Activated CD8-positive, alpha-beta T cell treated with anti-CD3 and anti-CD28 coated beads for 36 hours (primary cell): Measurements from ENCODE around the gene EHMT1. TPM values are rescaled to one million over a fixed set of nuclear protein-coding genes. Genes with fewer than 3 reads are reported as not detected.
"Not testable (repeated sequence)": the region's sequence is repeated elsewhere in the genome, so short reads cannot be mapped to it uniquely, and the experiment has no call there.

Source experiments
- ATAC-seq: fragments of 200-7000 bp; cut with Tn5 transposase; one replicate; pipeline ENCODE4 v1.10.0; 2021; ENCODE audit warnings: mild to moderate bottlenecking, moderate library complexity
- CTCF ChIA-PET: fragments of 350-600 bp; sonication (Branson Sonifier 250); formaldehyde crosslinking; loops from one replicate; lab custom pipeline; 2021; ENCODE audit warnings: antibody characterized with exemption; lab: Charles Lee
- POLR2A ChIA-PET: fragments of 350-600 bp; sonication (Branson Sonifier 250); formaldehyde crosslinking; loops from one replicate; lab custom pipeline; 2021; ENCODE audit warnings: antibody characterized with exemption; lab: Charles Lee
- DNase-seq: peaks from one replicate; pipeline ENCODE4 v3.0.0-alpha.2; 2020
- H3K27ac Mint-ChIP-seq: one replicate; pipeline ENCODE4 v1.8.0; 2021; ENCODE audit warnings: mild to moderate bottlenecking, mixed read lengths
- H3K27me3 Mint-ChIP-seq: one replicate; pipeline ENCODE4 v1.8.0; 2021; ENCODE audit warnings: mixed read lengths
- H3K36me3 Mint-ChIP-seq: one replicate; pipeline ENCODE4 v1.8.0; 2021; ENCODE audit warnings: low read depth, mixed read lengths
- H3K4me1 Mint-ChIP-seq: one replicate; pipeline ENCODE4 v1.8.0; 2021; ENCODE audit warnings: low read depth, mixed read lengths
- H3K4me3 Mint-ChIP-seq: one replicate; pipeline ENCODE4 v1.8.0; 2021; ENCODE audit warnings: mild to moderate bottlenecking, moderate library complexity, mixed read lengths
- H3K9me3 Mint-ChIP-seq: one replicate; pipeline ENCODE4 v1.8.0; 2021; ENCODE audit warnings: mixed read lengths
- intact Hi-C: fragments of 100-400 bp; cut with micrococcal nuclease; formaldehyde crosslinking; loops from one replicate; pipeline ENCODE4 v1.10.0; 2022
- microRNA-seq: library from miRNA; unstranded; fragments of <30 nt; microRNA quantifications from one replicate; pipeline ENCODE4 v1.2.0, GENCODE V29; 2022; ENCODE audit warnings: borderline microRNAs expressed, borderline replicate concordance
- total RNA-seq, 2 experiments: library from RNA; stranded (reverse); gene quantifications; one replicate each; pipeline ENCODE4 v1.2.3, GENCODE V29; 2021
- TF ChIP-seq, protein P1 (sequence below): fragments of 200-600 bp; IDR thresholded peaks from one replicate; pipeline ENCODE4 v1.8.0; 2022; ENCODE audit warnings: antibody characterized with exemption, mild to moderate bottlenecking

The EHMT1 gene
- total RNA-seq, 2 experiments from 2014 or later: 62.1 to 67.1 TPM

DNA sequence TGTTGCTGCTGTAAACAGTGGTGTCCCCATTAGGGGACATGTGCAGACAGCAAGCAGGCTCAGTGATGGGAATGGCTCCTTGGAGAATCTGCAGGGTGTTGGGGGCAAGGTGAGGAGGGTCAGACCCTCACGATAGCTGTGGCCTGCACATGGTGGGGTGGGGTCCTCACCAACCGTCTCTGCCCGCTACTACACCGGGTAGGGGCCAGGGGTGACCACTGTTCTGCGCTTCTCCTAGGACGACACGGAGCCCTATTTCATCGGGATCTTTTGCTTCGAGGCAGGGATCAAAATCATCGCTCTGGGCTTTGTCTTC is 263.7 kb downstream of the EHMT1 start:
- ATAC-seq (no peak), DNase-seq (no peak)
- ChIA-PET CTCF (no interaction called here), POLR2A (no interaction called here)
- no peak overlapping the region for H3K4me3 Mint-ChIP-seq
- intact Hi-C loops: no loop called here
- no peaks in the 10 kb centered on the region for H3K4me1 Mint-ChIP-seq
- H3K36me3 Mint-ChIP-seq: no peaks in the 10 kb centered on the region
- TF ChIP-seq, protein P1, sequence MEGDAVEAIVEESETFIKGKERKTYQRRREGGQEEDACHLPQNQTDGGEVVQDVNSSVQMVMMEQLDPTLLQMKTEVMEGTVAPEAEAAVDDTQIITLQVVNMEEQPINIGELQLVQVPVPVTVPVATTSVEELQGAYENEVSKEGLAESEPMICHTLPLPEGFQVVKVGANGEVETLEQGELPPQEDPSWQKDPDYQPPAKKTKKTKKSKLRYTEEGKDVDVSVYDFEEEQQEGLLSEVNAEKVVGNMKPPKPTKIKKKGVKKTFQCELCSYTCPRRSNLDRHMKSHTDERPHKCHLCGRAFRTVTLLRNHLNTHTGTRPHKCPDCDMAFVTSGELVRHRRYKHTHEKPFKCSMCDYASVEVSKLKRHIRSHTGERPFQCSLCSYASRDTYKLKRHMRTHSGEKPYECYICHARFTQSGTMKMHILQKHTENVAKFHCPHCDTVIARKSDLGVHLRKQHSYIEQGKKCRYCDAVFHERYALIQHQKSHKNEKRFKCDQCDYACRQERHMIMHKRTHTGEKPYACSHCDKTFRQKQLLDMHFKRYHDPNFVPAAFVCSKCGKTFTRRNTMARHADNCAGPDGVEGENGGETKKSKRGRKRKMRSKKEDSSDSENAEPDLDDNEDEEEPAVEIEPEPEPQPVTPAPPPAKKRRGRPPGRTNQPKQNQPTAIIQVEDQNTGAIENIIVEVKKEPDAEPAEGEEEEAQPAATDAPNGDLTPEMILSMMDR: no peak
- H3K27me3 Mint-ChIP-seq: peaks cover 14% of the 10 kb centered on the region
- no peaks in the 10 kb centered on the region for H3K9me3 Mint-ChIP-seq
- no peak overlapping the region for H3K27ac Mint-ChIP-seq

DNA sequence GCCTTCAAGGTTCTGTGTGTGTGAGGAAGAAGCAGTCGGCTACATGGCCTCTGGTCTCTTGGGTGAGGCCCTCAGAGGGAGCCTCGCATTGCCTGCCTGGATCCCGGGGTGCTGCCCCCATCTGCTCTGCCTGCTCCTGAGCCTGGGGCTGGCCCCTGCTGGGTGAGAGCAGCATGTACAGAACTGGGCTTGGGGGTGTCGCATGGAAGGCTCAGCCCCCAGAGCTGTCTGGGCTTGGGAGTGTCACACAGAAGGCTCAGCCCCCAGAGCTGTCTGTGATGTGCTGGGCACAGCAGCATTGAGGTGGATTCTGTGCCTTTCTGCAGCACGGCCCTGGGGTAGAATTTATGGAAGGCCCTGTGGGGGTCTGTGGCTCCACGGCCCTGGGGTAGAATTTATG is 265.2 kb downstream of the EHMT1 start:
- H3K27me3 Mint-ChIP-seq: peaks cover 13% of the 10 kb centered on the region
- CTCF ChIA-PET, H3K9me3 Mint-ChIP-seq, H3K4me3 Mint-ChIP-seq, POLR2A ChIA-PET, H3K27ac Mint-ChIP-seq, DNase-seq, intact Hi-C loops, H3K4me1 Mint-ChIP-seq, ATAC-seq, H3K36me3 Mint-ChIP-seq: not testable (repeated sequence)

DNA sequence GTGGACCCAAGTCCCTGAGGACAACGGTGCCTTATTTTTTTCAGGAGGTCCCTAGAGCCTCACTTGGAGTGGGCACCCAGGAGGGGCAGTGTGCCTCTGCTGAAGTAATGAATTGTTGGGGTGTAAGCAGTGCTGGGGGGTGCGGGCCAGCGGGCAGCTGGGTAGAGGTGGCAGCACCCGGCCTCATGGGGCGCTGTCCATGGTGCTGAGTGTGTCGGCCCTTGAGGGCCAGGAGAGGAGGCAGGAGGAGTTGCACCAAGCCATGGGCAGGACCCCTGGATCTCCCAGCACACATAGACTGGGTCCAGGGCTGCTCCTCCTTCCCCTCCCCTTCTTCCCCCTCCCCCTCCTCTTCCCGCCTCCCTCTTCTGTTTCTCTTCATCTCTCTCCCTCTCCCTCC is 265.7 kb downstream of the EHMT1 start:
- H3K9me3 Mint-ChIP-seq, intact Hi-C loops, H3K36me3 Mint-ChIP-seq, H3K4me3 Mint-ChIP-seq, POLR2A ChIA-PET, H3K4me1 Mint-ChIP-seq, H3K27ac Mint-ChIP-seq, CTCF ChIA-PET, H3K27me3 Mint-ChIP-seq: not testable (repeated sequence)
- DNase-seq: peak; percentile 35
- peak; percentile 56 for ATAC-seq

DNA sequence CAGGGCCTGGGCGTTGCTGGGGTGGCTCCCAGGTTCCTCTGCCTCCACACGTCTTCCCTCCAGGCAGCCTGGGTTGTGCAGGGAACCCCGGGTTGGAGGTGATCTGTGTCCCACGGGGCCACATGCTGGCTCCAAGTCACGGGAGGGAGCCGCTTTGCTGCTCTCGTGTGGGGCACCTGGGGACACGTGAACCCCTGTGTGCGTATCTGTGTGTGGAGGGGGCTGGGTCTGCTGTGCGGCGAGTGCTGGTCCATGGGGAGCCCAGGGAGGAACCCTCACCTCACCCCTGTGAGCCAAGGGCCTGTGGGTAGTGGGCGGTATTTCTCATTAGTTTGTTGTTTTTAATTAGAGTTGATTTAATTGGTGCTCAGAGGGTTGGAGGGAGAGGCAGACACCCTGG is 266.3 kb downstream of the EHMT1 start:
- ATAC-seq, H3K9me3 Mint-ChIP-seq, H3K27me3 Mint-ChIP-seq, H3K36me3 Mint-ChIP-seq, DNase-seq, H3K4me3 Mint-ChIP-seq, H3K4me1 Mint-ChIP-seq, POLR2A ChIA-PET, CTCF ChIA-PET, intact Hi-C loops, H3K27ac Mint-ChIP-seq: not testable (repeated sequence)

Small RNA genes lying within 50 kb of the gene (microRNA-seq; reads per million reads assigned to microRNA genes)
- gene MIR602: 1.2 reads per million

Other genes starting within 250 kb of the EHMT1 start
- 1 to 10 TPM; 8.1 to 9.0 TPM for gene EXD3, start 195.8 kb upstream of the EHMT1 start, total RNA-seq
- gene NOXA1, start 195.6 kb upstream of the EHMT1 start, total RNA-seq: under 1 TPM; 0.72 to 0.95 TPM
- not detected for gene ENTPD8, start 177.6 kb upstream of the EHMT1 start, total RNA-seq
- 100 to 1,000 TPM; 112 to 116 TPM for gene NSMF, start 159.7 kb upstream of the EHMT1 start, total RNA-seq
- 1 to 10 TPM; 4.8 to 5.0 TPM for gene PNPLA7, start 68.6 kb upstream of the EHMT1 start, total RNA-seq
- 10 to 100 TPM; 42.8 to 43.9 TPM for gene MRPL41, start 67.1 kb upstream of the EHMT1 start, total RNA-seq
- gene DPH7, start 40.1 kb upstream of the EHMT1 start, total RNA-seq: 10 to 100 TPM; 33.7 to 35.0 TPM
- gene ZMYND19, start 28.5 kb upstream of the EHMT1 start, total RNA-seq: 10 to 100 TPM; 45.9 to 46.5 TPM
- gene ARRDC1, start 13.3 kb upstream of the EHMT1 start, total RNA-seq: 10 to 100 TPM; 29.0 TPM